DMS53 treated with DMSO at 0.1 percent for 48 hours (cell line): ENCODE data around the gene KIF21A.
A peak's percentile ranks its signal among the peaks of the same experiment; 100 is the strongest.

Experiments used
- DNase-seq: peaks from one replicate; lab custom pipeline; 2025; ENCODE audit not compliant: unreplicated experiment; lab: John Stamatoyannopoulos, UW

Gene KIF21A

DNA sequence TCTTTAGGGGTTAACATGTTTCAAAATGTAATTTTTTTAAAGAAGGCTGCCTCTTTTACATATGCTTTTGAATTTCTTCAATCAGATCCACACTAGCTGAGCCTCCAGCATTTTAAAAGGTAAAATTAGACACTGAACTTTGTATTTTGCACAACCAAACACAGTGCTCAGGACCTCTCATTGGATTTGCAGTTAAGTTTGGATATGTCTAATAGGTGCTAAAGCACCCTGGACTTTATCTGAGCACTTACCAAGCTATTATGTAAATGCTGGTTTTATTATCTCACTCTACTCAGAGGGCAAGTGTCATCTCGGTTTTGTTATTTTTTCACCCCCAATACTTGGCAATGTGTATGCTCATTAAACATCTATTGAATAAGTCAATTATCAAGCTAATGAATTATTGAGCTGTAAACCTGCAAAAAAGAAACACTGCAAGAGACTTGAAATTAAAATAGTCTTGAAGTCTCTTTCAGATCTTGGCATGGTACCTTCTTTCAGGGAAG, 150.7 kb downstream of the KIF21A start:
- DNase-seq, result no peak

DNA sequence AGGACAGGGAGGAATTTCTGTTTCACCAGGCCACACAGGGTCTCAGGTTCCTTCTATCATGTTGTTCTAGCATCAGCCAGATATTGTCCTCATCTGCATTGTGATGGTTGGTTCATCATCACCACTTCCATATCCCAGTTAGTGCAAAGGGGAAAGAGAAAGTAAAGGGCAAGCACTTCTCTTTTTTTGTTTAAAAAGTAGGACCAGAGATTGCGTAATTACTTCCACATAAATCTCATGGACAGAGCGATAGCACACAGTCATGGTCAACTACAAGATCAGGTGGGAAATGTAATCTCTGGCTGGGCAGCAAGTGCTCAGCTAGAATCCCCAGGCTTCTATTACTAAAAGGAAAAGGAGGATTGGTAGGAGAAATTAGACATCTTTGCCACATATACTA, 155.1 kb downstream of the KIF21A start:
- no peak for DNase-seq

DNA sequence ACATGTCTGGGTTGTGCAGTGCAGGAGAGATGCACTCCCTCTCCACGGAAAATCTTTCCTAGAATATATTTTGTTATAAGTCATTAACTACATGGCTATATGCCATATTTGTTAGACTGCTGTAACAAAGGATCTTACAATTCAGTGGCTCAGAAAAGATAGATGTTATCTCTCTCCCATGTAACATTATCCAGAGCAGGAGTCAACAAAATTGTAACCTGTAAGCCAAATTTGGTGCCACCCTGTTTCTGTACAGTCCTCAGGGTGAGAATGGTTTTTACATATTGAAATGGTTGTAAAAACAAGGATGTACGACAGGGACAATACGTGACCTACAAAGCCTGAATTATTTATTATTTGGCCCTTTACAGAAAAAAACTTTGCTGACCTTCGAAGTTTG, 155.5 kb downstream of the KIF21A start:
- DNase-seq, result no peak

DNA sequence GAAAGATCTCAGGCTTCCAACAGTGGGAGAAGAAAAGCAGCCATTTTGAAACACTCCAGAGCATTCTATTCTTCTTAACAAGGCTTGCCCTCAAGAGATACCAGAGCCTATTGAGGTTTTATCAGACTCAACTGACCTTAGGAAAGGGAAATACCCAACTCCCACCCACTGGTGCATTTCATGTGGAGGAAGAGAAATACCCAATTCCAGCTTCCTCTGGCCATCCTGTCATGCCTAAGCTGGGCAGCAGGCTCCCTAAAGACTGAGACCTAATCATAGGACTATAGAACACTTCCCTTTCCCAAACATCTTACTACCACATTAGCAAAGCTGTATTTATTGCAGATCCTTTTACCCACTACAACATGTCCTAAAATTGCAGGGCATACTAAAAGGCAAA, 164.5 kb downstream of the KIF21A start:
- no peak for DNase-seq

DNA sequence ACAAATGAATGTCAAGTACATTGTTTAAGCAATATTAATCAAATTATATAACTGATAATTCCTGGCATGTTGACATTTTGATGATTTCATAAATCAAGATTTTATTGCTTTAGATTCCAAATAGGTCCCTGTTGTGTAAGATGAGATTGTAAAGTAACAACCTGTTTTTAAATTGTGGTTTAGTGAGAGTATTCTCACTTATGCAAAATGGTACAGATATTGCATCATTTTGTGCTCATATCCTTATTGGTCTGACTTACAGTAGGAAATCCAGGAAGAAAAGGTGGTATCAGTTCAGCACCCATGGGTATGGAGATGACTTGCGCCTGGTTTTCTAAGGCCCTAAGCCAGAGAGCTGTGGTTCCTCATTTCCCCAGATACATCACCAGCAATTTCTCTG, 165.5 kb downstream of the KIF21A start:
- no peak for DNase-seq

DNA sequence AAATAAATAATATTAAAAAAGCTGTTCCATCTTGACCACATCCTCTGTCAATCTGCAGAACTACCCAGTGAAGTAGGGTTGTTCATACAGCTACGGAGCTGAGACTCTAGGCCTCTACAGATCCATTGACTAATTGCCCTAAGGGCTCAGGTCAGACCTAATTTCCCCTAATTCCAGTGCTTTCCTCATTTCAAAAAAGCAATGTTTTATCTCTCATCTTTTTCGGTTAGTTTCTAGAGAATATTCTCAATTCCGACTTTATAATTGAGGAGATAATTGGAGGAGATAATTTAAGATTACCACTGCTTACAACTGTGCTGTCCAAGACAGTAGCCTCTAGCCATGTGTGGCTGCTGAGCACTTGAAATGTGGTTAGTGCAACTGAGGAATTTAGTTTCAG, 167.1 kb downstream of the KIF21A start:
- no peak for DNase-seq

DNA sequence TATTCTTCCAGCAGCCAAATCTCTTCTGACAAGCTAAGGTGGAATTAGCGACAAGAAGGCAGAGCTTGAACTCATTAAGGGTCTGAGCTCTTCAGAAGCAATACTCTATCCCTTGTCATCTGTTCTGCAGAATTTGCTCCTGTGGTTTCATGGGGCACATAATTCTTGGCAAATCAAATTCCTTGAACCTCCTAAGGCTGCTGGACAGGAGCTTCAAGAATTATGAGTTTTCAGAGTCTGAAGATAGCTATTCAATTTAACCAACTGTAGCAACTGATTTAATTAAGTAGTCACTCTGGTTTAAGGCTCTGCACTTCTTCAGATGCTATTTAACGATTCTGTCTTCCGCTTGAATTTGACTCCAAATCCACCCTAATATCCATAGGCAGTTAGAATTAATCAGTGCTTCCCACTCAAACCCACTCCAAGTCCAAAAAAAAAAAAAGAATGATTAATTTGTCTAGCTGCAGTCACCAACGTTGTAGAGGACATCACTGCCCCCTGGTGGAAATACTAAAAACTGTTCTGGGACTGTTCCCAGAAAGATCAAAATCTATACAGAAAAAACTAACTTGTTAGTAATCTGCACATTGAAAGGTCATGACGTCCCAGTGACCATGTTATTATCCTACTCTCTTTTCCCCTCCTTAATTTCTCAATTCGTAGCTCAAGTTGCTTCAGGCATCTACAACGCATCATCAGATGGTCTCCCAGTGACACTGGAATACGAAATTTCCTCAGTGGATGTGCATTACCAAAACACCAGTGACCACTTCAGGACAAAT, 169.9 kb downstream of the KIF21A start:
- DNase-seq, result peak; percentile 42

DNA sequence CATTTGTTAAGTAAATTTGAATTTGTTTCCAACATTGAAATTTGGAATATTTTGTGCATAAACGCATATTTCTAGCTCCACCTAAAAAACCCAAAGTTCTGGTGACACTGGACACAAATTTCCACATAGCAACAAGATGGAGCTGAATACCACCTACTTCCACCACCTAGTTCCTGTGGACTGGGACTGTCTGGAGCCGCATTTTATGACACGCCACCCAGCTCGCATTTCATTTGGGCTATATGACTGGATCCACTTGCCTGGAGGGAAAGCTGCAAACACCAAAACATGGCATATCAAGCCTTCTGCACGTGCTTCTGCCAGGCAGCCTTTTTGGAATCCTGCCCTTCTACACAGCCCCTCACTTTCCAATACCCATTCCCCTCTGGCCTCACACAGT, 173.4 kb downstream of the KIF21A start:
- DNase-seq, result no peak

DNA sequence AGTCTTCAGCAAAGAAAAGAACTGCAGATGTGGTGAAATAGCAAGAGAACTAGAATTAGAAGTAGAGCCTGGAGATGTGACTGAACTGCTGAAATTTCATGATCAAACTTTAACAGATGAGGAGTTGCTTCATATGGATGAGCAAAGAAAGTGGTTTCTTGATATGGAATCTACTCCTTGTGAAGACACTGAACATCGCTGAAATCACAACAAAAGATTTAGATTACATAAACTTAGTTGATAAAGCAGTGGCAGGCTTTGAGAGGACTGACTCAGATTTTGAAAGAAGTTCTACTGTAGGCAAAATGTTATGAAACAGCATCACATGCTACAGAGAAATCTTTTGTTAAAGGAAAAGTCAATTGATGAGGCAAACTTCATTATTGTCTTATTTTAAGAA, 175.0 kb downstream of the KIF21A start:
- DNase-seq, result no peak

DNA sequence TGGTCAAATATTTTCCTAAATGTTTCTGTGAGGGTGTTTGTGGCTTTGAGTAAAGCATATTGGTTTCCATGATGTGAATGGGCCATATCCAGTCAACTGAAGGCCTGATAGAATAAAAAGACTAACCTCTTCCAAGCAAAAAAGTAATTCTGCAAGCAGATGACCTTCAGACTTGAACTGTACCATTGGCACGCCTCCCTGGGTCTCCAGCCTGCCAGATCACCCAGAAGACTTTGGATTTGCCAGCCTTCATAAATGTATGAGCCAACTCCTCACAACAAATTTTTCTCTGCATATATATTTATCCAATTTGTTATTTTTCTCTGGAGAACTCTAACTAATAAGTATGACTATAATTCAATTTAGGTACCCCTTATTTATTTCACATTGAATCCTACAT, 190.3 kb downstream of the KIF21A start:
- no peak for DNase-seq
